Breast epithelium (tissue), 3 donors: Measurements from ENCODE around the gene FUT2.

Experiments used
- CTCF ChIP-seq, 3 donors: fragments of 450-650 bp; IDR thresholded peaks; one replicate each; pipeline ENCODE4 v1.5.1; 2016 to 2017; ENCODE audit warnings: antibody characterized with exemption in 3 of 3, mild to moderate bottlenecking in 3 of 3, moderate library complexity in 3 of 3
- POLR2A ChIP-seq: fragments of 450-650 bp; IDR thresholded peaks from one replicate; pipeline ENCODE4 v1.6.1; 2016; ENCODE audit warnings: antibody characterized with exemption, mild to moderate bottlenecking, moderate library complexity

DNA sequence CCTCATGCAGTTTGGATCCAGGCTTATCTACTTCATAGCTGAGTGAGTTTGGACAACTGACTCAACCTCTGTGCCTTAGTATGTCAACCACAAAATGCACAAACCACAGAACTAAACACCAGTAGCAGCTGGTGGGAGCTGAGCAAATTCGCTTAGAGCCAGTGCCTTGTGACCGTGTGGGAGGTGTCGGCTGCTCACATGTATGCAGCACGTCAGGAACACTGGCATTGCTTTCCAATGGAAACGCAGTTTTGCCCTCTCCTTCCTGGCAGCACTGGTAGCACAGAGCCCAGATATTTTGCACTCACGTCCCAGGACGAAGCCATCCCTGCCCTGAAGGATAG, 14.7 kb upstream of the FUT2 start:
- TF ChIP-seq CTCF (IDR thresholded peaks at IDR 0.05) (no peak), POLR2A (no peak)
